B cell (primary cell): Measurements from ENCODE around the gene QSER1. TPM values are rescaled to one million over a fixed set of nuclear protein-coding genes. Genes with fewer than 3 reads are reported as not detected.

Experiments
- ATAC-seq: fragments of 200-7000 bp; cut with Tn5 transposase; one replicate; pipeline ENCODE4 v1.10.0; 2021; ENCODE audit warnings: low read depth, mild to moderate bottlenecking, moderate number of reproducible peaks, moderate library complexity
- CTCF ChIA-PET: fragments of 350-600 bp; sonication (Branson Sonifier 250); formaldehyde crosslinking; loops from one replicate; lab custom pipeline; 2021; ENCODE audit warnings: antibody characterized with exemption, inconsistent platforms; lab: Charles Lee
- POLR2A ChIA-PET: fragments of 350-600 bp; sonication (Branson Sonifier 250); formaldehyde crosslinking; loops from one replicate; lab custom pipeline; 2021; ENCODE audit warnings: antibody characterized with exemption; lab: Charles Lee
- DNase-seq: peaks from one replicate; pipeline ENCODE4 v3.0.0; 2013
- H2AFZ ChIP-seq: 2 replicates; pipeline ENCODE4 v1.6.1; 2012; ENCODE audit warnings: mild to moderate bottlenecking, low read depth, low read length; ENCODE audit not compliant: insufficient read depth, poor library complexity, severe bottlenecking
- H3K27ac ChIP-seq, 2 donors: 1 replicate in 1 of 2; 2 replicates in 1 of 2; pipeline ENCODE4 v1.5.1; 2012 to 2013; ENCODE audit warnings: low read length in 2 of 2, mild to moderate bottlenecking in 2 of 2, moderate library complexity in 1 of 2
- H3K27me3 ChIP-seq, 4 experiments: fragments of 200-600 bp in 1 of 4; sonication (generic) in 1 of 4; replicated peaks in 1 of 4; 1 replicate in 2 of 4; 2 replicates in 2 of 4; pipeline versions ENCODE4 v1.6.1 to v1.7.0; 2013 to 2016; ENCODE audit warnings: low read length in 3 of 4, mild to moderate bottlenecking in 2 of 4, mixed read lengths in 1 of 4, moderate library complexity in 1 of 4; ENCODE audit not compliant: insufficient read depth in 4 of 4, control insufficient read depth in 3 of 4; ENCODE audit errors: control extremely low read depth in 1 of 4
- H3K36me3 ChIP-seq, 2 experiments: replicated peaks in 1 of 2; 1 replicate in 1 of 2; 2 replicates in 1 of 2; pipeline versions ENCODE4 v1.6.1 to v1.7.1; 2013; ENCODE audit warnings: low read length in 1 of 2; ENCODE audit not compliant: insufficient read depth in 2 of 2, control insufficient read depth in 1 of 2; ENCODE audit errors: control extremely low read depth in 1 of 2, extremely low read depth in 1 of 2
- H3K4me1 ChIP-seq, 2 donors: fragments of 200-600 bp in 1 of 2; sonication (generic) in 1 of 2; 1 replicate in 1 of 2; 2 replicates in 1 of 2; pipeline versions ENCODE4 v1.5.1 to v1.6.1; 2013 to 2017; ENCODE audit warnings: low read length in 2 of 2; ENCODE audit not compliant: control insufficient read depth in 2 of 2, insufficient read depth in 2 of 2
- H3K4me2 ChIP-seq: replicated peaks from 2 replicates; pipeline ENCODE3; 2012; ENCODE audit warnings: mild to moderate bottlenecking, low read depth, low read length; ENCODE audit not compliant: poor library complexity, severe bottlenecking
- H3K4me3 ChIP-seq, 5 experiments: fragments of 200-600 bp in 1 of 5; sonication (generic) in 1 of 5; 1 replicate in 3 of 5; 2 replicates in 2 of 5; pipeline versions ENCODE4 v1.5.1 to v1.7.0; 2011 to 2016; ENCODE audit warnings: low read length in 4 of 5, mild to moderate bottlenecking in 4 of 5, low read depth in 2 of 5, control low read depth in 1 of 5, moderate library complexity in 1 of 5; ENCODE audit not compliant: insufficient read depth in 1 of 5; ENCODE audit errors: control extremely low read depth in 1 of 5, extremely low read depth in 1 of 5
- H3K79me2 ChIP-seq: fragments of 200-600 bp; sonication (generic); one replicate; pipeline ENCODE4 v1.6.0; 2016; ENCODE audit warnings: low read length; ENCODE audit not compliant: control insufficient read depth, insufficient read depth
- H3K9ac ChIP-seq: fragments of 200-600 bp; sonication (generic); 2 replicates; pipeline ENCODE4 v1.6.1; 2017; ENCODE audit warnings: mild to moderate bottlenecking, low read length, moderate library complexity
- H3K9me3 ChIP-seq, 3 donors: one replicate each; pipeline versions ENCODE4 v1.6.1 to v1.7.1; 2013; ENCODE audit warnings: low read length in 2 of 3; ENCODE audit not compliant: control insufficient read depth in 2 of 3, insufficient read depth in 1 of 3; ENCODE audit errors: control extremely low read depth in 1 of 3
- H4K20me1 ChIP-seq: 2 replicates; pipeline ENCODE4 v1.6.0; 2012; ENCODE audit warnings: mild to moderate bottlenecking, low read length; ENCODE audit not compliant: insufficient read depth, control insufficient read depth, poor library complexity, severe bottlenecking
- H3K27ac Mint-ChIP-seq: one replicate; pipeline ENCODE4 v1.8.0; 2021; ENCODE audit warnings: mixed read lengths
- H3K27me3 Mint-ChIP-seq: one replicate; pipeline ENCODE4 v1.8.0; 2021; ENCODE audit warnings: mixed read lengths
- H3K4me1 Mint-ChIP-seq: one replicate; pipeline ENCODE4 v1.8.0; 2021; ENCODE audit warnings: mixed read lengths
- H3K4me3 Mint-ChIP-seq: one replicate; pipeline ENCODE4 v1.8.0; 2021; ENCODE audit warnings: mixed read lengths
- H3K9me3 Mint-ChIP-seq: one replicate; pipeline ENCODE4 v1.8.0; 2022; ENCODE audit warnings: mixed read lengths; ENCODE audit not compliant: insufficient read depth
- EZH2 ChIP-seq: IDR thresholded peaks from 2 replicates; pipeline ENCODE4 v1.6.1; 2012; ENCODE audit warnings: borderline replicate concordance, low read depth, mild to moderate bottlenecking, moderate library complexity, low read length; ENCODE audit not compliant: insufficient read depth, poor library complexity, severe bottlenecking
- WGBS: methylation state at CpG from one replicate; pipeline ENCODE4 v1.1.5; 2013; ENCODE audit warnings: missing lambda C conversion rate; ENCODE audit not compliant: insufficient coverage; 5-methylcytosine and 5-hydroxymethylcytosine counted together
- intact Hi-C: fragments of 100-400 bp; cut with micrococcal nuclease; formaldehyde crosslinking; loops from one replicate; pipeline ENCODE4 v1.10.0; 2022
- polyA plus RNA-seq: library from polyadenylated mRNA; depleted of rRNA; stranded (reverse); fragments of >200 nt; gene quantifications from 2 replicates; pipeline ENCODE4 v1.2.3, GENCODE V29; 2012
- total RNA-seq, 2 donors: library from RNA; stranded (reverse); fragments of 120-200 nt in 1 of 2; gene quantifications; 1 replicate in 1 of 2; 2 replicates in 1 of 2; pipeline versions ENCODE4 v1.2.3 to v1.2.4, GENCODE V29; 2013 to 2022
- TF ChIP-seq, protein P1 (sequence below): fragments of 200-600 bp; IDR thresholded peaks from one replicate; pipeline ENCODE4 v1.8.0; 2022; ENCODE audit warnings: antibody characterized with exemption, mild to moderate bottlenecking

QSER1 gene
- total and polyA plus RNA-seq, 2 donors (not counting 1 experiment from before 2014, with no cell fraction given): 2.5 to 23.1 TPM

DNA sequence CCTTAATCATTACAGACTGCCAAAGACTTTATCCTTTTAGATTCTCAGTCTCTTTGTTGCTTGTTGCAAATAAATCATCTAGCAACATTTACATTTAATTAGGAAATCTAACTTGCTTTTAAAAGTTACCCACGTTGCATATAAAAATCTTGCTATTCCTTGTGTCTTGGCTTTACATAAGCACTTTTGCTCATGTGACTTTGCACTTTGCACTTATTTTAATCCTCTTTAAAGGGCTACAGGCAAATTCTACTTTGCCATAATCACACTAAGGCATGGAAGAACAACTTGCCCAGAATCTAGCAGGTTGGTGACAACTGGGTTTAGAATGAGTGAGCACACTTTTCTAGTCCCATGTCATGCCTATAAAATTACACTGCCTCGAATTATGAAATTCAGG, 37.0 kb upstream of the QSER1 start:
- no peak for ATAC-seq
- H3K4me1 Mint-ChIP-seq: no peaks in the 10 kb centered on the region
- Histone ChIP-seq H3K4me2 (no peak overlapping the region), H3K9ac (no peak overlapping the region), H2AFZ (no peak overlapping the region), H3K4me3 (no peak overlapping the region), H4K20me1 (no peaks in the 10 kb centered on the region), H3K9me3 (no peaks in the 10 kb centered on the region), H3K4me1 (no peaks in the 10 kb centered on the region), H3K27ac (no peak overlapping the region), H3K36me3 (no peaks in the 10 kb centered on the region), H3K79me2 (no peaks in the 10 kb centered on the region), H3K27me3 (no peaks in the 10 kb centered on the region)
- H3K4me3 Mint-ChIP-seq: no peak overlapping the region
- WGBS: 80% methylated on average over 1 of the region's 2 CpGs
- no peak overlapping the region for H3K27ac Mint-ChIP-seq
- no peak for DNase-seq
- peaks cover 3% of the 10 kb centered on the region for H3K27me3 Mint-ChIP-seq
- POLR2A ChIA-PET: no interaction called here
- no peaks in the 10 kb centered on the region for H3K9me3 Mint-ChIP-seq
- no peak for TF ChIP-seq EZH2
- TF ChIP-seq, protein P1, sequence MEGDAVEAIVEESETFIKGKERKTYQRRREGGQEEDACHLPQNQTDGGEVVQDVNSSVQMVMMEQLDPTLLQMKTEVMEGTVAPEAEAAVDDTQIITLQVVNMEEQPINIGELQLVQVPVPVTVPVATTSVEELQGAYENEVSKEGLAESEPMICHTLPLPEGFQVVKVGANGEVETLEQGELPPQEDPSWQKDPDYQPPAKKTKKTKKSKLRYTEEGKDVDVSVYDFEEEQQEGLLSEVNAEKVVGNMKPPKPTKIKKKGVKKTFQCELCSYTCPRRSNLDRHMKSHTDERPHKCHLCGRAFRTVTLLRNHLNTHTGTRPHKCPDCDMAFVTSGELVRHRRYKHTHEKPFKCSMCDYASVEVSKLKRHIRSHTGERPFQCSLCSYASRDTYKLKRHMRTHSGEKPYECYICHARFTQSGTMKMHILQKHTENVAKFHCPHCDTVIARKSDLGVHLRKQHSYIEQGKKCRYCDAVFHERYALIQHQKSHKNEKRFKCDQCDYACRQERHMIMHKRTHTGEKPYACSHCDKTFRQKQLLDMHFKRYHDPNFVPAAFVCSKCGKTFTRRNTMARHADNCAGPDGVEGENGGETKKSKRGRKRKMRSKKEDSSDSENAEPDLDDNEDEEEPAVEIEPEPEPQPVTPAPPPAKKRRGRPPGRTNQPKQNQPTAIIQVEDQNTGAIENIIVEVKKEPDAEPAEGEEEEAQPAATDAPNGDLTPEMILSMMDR: no peak
- intact Hi-C loops: no loop called here
- CTCF ChIA-PET: no interaction called here

DNA sequence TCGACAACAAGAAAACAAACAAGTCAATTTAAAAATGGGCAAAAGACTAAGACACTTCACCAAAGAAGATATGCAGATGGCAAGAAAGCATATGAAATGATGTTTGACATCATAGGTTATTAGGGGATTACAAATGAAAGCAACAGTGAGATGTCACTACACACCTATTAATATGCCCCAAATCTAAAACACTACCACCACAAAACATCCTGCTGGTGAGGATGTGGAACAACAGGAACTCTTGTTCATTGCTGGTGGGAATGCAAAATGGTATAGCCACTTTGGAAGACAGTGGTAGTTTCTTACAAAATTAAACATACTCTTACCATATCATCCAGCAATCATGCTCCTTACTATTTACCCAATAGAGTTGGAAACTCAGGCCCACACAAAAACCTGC, 33.9 kb upstream of the QSER1 start:
- H3K9me3 ChIP-seq: no peaks in the 10 kb centered on the region
- H3K79me2 ChIP-seq: no peaks in the 10 kb centered on the region
- no peak for DNase-seq
- Mint-ChIP-seq H3K9me3 (no peaks in the 10 kb centered on the region), H3K4me3 (no peak overlapping the region), H3K27ac (no peak overlapping the region), H3K27me3 (peaks cover 5% of the 10 kb centered on the region), H3K4me1 (no peaks in the 10 kb centered on the region)
- H3K27ac ChIP-seq: no peak overlapping the region
- H3K36me3 ChIP-seq: no peaks in the 10 kb centered on the region
- POLR2A ChIA-PET: no interaction called here
- no peaks in the 10 kb centered on the region for H3K27me3 ChIP-seq
- TF ChIP-seq EZH2: no peak
- TF ChIP-seq, protein P1: no peak
- H3K4me2 ChIP-seq: no peak overlapping the region
- H4K20me1 ChIP-seq: no peaks in the 10 kb centered on the region
- no peak overlapping the region for H2AFZ ChIP-seq
- intact Hi-C loops: no loop called here
- H3K4me1 ChIP-seq: no peaks in the 10 kb centered on the region
- no CpG with 5 or more reads among the region's 1 CpG for WGBS
- H3K4me3 ChIP-seq: no peak overlapping the region
- ATAC-seq: no peak
- CTCF ChIA-PET: no interaction called here
- H3K9ac ChIP-seq: no peak overlapping the region
